Ectodermal cell (in vitro differentiated cells): ENCODE data around the gene DPP10.
"Not testable (repeated sequence)": the region's sequence is repeated elsewhere in the genome, so short reads cannot be mapped to it uniquely, and the experiment has no call there.

Experiments used
- H3K27ac ChIP-seq: 2 replicates; pipeline ENCODE4 v1.7.0; 2013; ENCODE audit warnings: mild to moderate bottlenecking, low read depth, low read length; ENCODE audit not compliant: insufficient read depth, poor library complexity, severe bottlenecking
- H3K27me3 ChIP-seq: 2 replicates; pipeline ENCODE4 v1.7.0; 2013; ENCODE audit warnings: mild to moderate bottlenecking, low read length; ENCODE audit not compliant: insufficient read depth, control insufficient read depth, poor library complexity, severe bottlenecking
- H3K36me3 ChIP-seq: one replicate; pipeline ENCODE4 v1.7.0; 2013; ENCODE audit warnings: low read length; ENCODE audit not compliant: control insufficient read depth, insufficient read depth
- H3K4me1 ChIP-seq: one replicate; pipeline ENCODE4 v1.7.0; 2013; ENCODE audit warnings: low read length; ENCODE audit not compliant: control insufficient read depth, insufficient read depth
- H3K4me3 ChIP-seq: 2 replicates; pipeline ENCODE4 v1.7.0; 2013; ENCODE audit warnings: low read depth, low read length, control low read depth; ENCODE audit not compliant: insufficient read depth
- H3K9me3 ChIP-seq: 2 replicates; pipeline ENCODE4 v1.7.0; 2013; ENCODE audit warnings: mild to moderate bottlenecking, low read length, moderate library complexity; ENCODE audit not compliant: control insufficient read depth
- WGBS, 2 experiments: methylation state at CpG; one replicate each; pipeline ENCODE4 v1.1.7; 2013; ENCODE audit warnings: missing lambda C conversion rate in 2 of 2; 5-methylcytosine and 5-hydroxymethylcytosine counted together

DPP10 gene

GRCh38 chr2:115396579-115396978, 954.1 kb downstream of the DPP10 start:
- H3K4me3 ChIP-seq, result no peak overlapping the region
- no peaks in the 10 kb centered on the region for H3K36me3 ChIP-seq
- no peaks in the 10 kb centered on the region for H3K9me3 ChIP-seq
- H3K27me3 ChIP-seq, result no peaks in the 10 kb centered on the region
- no peaks in the 10 kb centered on the region for H3K4me1 ChIP-seq
- WGBS, 2 experiments, result 72 to 82% methylated on average over 5 of the region's 5 CpGs
- H3K27ac ChIP-seq, result no peak overlapping the region

GRCh38 chr2:115400940-115401339, 958.5 kb downstream of the DPP10 start:
- no peak overlapping the region for H3K4me3 ChIP-seq
- no peaks in the 10 kb centered on the region for H3K27me3 ChIP-seq
- no peaks in the 10 kb centered on the region for H3K9me3 ChIP-seq
- no peak overlapping the region for H3K27ac ChIP-seq
- no peaks in the 10 kb centered on the region for H3K36me3 ChIP-seq
- H3K4me1 ChIP-seq, result no peaks in the 10 kb centered on the region
- 94 to 95% methylated on average over 2 of the region's 2 CpGs for WGBS, 2 experiments

DNA sequence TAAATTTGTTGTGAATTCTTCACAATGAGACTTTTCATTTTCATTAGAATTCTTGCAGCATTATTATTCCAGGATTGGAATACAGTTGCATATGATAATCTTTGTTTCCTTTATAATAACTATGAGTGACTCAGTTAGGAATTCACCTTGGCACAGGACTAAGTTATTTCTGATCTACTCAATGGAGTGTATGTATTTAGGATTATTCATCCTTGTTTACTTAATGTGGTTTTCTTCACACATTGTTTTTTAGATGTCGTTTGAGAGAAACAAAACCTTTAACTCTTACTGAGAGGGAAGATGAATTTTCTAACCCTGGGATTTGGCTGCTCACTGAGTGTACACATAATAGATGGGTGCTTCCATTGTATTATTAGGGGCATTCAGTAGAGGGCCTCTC, 970.1 kb downstream of the DPP10 start:
- no peaks in the 10 kb centered on the region for H3K27me3 ChIP-seq
- no peaks in the 10 kb centered on the region for H3K9me3 ChIP-seq
- H3K27ac ChIP-seq, result no peak overlapping the region
- no peaks in the 10 kb centered on the region for H3K4me1 ChIP-seq
- no peak overlapping the region for H3K4me3 ChIP-seq
- no peaks in the 10 kb centered on the region for H3K36me3 ChIP-seq
- 40 to 73% methylated on average over 1 of the region's 1 CpG for WGBS, 2 experiments

- H3K27ac ChIP-seq, result no peak overlapping the region
- no peaks in the 10 kb centered on the region for H3K27me3 ChIP-seq
- H3K36me3 ChIP-seq, result no peaks in the 10 kb centered on the region
- no peaks in the 10 kb centered on the region for H3K4me1 ChIP-seq
- 93 to 100% methylated on average over 1 of the region's 2 CpGs for WGBS, 2 experiments
- H3K4me3 ChIP-seq, result no peak overlapping the region
- H3K9me3 ChIP-seq, result no peaks in the 10 kb centered on the region
These were observed 971.4 kb downstream of the DPP10 start for GRCh38 chr2:115413791-115414190.

GRCh38 chr2:115414466-115414865, 972.0 kb downstream of the DPP10 start:
- no peaks in the 10 kb centered on the region for H3K4me1 ChIP-seq
- H3K9me3 ChIP-seq, result no peaks in the 10 kb centered on the region
- WGBS, 2 experiments, result 93 to 100% methylated on average over 2 of the region's 2 CpGs
- H3K27me3 ChIP-seq, result no peaks in the 10 kb centered on the region
- no peaks in the 10 kb centered on the region for H3K36me3 ChIP-seq
- H3K4me3 ChIP-seq, result no peak overlapping the region
- H3K27ac ChIP-seq, result no peak overlapping the region

DNA sequence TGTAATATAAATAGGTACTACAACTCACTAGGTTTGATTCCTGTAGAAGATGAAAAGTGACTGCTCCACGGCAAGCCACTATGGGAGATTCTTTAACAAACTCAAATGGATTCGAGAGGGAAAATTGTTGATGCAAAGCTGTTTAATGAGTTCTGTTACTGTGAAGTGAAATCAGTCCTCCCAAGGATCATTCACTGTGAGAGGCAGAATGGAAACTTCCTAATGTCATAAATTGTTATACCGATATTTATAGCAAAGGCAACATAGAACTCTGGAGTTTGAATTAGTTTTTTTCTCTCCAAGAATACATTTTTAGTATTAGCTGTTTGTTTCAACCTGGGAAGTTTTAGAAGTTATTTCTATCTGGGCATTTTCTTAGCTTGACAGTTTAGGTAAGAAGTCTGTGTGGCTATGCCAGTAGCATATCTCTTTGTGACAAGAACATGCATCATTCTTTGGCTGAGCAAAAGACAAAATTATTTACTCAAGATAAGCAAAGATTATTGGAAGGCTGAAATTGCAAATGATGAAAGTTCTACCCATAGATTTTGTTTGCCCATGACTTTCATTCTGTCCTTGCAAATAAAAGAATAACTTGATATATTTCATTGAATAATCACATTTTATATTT, 979.7 kb downstream of the DPP10 start:
- Histone ChIP-seq H3K36me3 (no peaks in the 10 kb centered on the region), H3K27ac (no peak overlapping the region), H3K27me3 (no peaks in the 10 kb centered on the region), H3K4me1 (no peaks in the 10 kb centered on the region), H3K9me3 (no peaks in the 10 kb centered on the region), H3K4me3 (no peak overlapping the region)
- 91 to 97% methylated on average over 2 to 3 of the region's 3 CpGs for WGBS, 2 experiments

DNA sequence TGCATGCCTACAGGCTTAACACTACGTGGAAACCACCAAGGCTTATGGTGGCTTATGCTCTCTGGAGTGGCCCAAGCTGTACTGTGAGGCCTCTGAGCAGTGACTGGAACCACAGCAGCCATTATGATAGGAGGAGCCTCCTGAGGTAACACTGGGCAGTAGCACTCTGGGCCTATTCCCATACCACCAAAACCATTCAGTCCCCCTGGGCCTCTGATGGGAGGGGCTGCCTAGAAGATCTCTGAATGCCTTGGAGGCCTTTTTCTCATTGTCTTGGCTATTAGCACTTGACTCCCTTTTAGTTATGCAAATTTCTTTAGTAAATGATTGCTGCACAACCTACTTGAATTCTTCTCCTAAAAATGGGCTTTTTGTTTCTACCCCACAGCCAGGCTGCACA, 985.0 kb downstream of the DPP10 start:
- Histone ChIP-seq H3K4me1 (no peaks in the 10 kb centered on the region), H3K4me3 (no peak overlapping the region), H3K9me3 (no peaks in the 10 kb centered on the region), H3K27me3 (no peaks in the 10 kb centered on the region), H3K27ac (no peak overlapping the region), H3K36me3 (no peaks in the 10 kb centered on the region)
- 94 to 98% methylated on average over 1 of the region's 1 CpG for WGBS, 2 experiments

- not testable (repeated sequence) for H3K27ac ChIP-seq, H3K9me3 ChIP-seq, H3K27me3 ChIP-seq, H3K36me3 ChIP-seq, H3K4me3 ChIP-seq, H3K4me1 ChIP-seq
- 7 to 11% methylated on average over 4 to 6 of the region's 6 CpGs for WGBS, 2 experiments
These were observed 998.3 kb downstream of the DPP10 start for GRCh38 chr2:115440746-115441145.

- WGBS, 2 experiments, result 79 to 83% methylated on average over 1 of the region's 1 CpG
- peaks cover 9% of the 10 kb centered on the region for H3K4me1 ChIP-seq
- H3K4me3 ChIP-seq, result no peak overlapping the region
- no peaks in the 10 kb centered on the region for H3K27me3 ChIP-seq
- no peaks in the 10 kb centered on the region for H3K36me3 ChIP-seq
- H3K9me3 ChIP-seq, result no peaks in the 10 kb centered on the region
- no peak overlapping the region for H3K27ac ChIP-seq
These were observed 1001.2 kb downstream of the DPP10 start for GRCh38 chr2:115443539-115444185.

- H3K4me1 ChIP-seq, result no peaks in the 10 kb centered on the region
- WGBS, 2 experiments, result 97 to 100% methylated on average over 2 of the region's 2 CpGs
- no peaks in the 10 kb centered on the region for H3K36me3 ChIP-seq
- H3K27me3 ChIP-seq, result no peaks in the 10 kb centered on the region
- H3K4me3 ChIP-seq, result no peak overlapping the region
- H3K9me3 ChIP-seq, result no peaks in the 10 kb centered on the region
- no peak overlapping the region for H3K27ac ChIP-seq
These were observed 1017.6 kb downstream of the DPP10 start for GRCh38 chr2:115460008-115460407.
